NCI-H226 (cell line): Measurements from ENCODE around the gene U2AF2.

Source experiments
- DNase-seq: peaks from one replicate; pipeline ENCODE4 v3.0.0-alpha.2; 2015

The U2AF2 gene

DNA sequence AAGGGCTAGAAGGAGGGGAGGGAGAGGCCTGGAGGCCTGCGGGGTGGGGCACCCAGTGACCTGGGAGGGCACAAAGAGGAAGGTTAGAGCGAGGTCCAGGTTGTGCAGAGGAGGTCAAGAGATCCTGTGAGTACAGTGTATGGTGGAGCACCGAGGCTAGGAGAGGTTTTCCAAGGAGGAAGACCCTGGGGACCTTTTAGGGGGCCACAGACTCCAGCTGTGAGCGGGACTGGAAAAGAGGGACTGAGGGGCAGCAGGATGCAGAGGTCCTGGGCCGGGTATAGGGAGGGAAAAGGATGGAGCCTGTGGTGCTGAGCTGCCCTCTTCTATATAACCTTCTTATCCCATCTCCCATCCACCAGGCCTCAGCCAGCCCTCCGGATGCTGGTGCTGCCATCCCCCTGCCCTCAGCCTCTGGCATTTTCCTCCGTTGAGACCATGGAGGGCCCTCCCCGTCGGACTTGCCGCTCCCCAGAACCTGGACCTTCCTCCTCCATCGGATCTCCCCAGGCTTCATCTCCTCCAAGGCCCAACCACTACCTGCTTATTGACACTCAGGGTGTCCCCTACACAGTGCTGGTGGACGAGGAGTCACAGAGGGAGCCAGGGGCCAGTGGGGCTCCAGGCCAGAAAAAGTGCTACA is 10.5 kb upstream of the U2AF2 start:
- DNase-seq, result no peak

DNA sequence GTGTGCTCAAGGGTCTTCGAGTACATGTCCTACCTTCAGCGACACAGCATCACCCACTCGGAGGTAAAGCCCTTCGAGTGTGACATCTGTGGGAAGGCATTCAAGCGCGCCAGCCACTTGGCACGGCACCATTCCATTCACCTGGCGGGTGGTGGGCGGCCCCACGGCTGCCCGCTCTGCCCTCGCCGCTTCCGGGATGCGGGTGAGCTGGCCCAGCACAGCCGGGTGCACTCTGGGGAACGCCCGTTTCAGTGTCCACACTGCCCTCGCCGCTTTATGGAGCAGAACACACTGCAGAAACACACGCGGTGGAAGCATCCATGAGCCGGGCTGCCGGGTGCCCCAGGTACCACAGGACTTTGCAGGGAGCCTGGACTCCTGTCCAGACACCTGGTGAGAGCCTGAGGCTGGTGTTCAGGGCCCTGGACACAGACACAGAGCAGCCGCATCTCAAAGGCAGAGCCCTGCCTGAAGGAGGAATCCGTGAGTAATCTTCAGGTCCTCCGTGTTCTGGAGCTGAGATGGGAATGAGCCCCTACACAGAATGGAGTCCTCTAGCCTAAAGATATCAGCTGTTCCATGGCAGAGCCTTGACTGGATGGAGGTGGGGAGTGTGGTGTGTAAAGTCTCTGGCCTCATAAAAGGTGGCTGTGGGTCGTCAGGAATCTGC is 9.9 kb upstream of the U2AF2 start:
- no peak for DNase-seq

DNA sequence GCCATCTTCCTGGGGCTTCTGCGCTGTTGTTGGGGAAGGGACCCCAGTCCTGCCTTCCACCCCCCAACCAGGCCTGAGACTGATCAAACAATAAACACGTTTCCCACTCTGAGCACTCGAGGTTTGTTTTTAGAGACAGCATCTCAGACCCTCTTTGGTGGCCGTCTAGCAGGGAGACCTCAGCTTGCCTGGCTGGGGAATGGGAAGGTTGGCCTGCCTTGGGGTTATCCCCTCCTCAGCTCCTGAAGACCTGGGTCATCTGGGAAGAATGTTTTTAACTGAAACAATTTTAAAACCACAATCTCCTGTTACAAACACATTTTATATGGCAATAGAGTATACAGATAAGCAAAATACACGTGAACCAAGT is 9.3 kb upstream of the U2AF2 start:
- no peak for DNase-seq

DNA sequence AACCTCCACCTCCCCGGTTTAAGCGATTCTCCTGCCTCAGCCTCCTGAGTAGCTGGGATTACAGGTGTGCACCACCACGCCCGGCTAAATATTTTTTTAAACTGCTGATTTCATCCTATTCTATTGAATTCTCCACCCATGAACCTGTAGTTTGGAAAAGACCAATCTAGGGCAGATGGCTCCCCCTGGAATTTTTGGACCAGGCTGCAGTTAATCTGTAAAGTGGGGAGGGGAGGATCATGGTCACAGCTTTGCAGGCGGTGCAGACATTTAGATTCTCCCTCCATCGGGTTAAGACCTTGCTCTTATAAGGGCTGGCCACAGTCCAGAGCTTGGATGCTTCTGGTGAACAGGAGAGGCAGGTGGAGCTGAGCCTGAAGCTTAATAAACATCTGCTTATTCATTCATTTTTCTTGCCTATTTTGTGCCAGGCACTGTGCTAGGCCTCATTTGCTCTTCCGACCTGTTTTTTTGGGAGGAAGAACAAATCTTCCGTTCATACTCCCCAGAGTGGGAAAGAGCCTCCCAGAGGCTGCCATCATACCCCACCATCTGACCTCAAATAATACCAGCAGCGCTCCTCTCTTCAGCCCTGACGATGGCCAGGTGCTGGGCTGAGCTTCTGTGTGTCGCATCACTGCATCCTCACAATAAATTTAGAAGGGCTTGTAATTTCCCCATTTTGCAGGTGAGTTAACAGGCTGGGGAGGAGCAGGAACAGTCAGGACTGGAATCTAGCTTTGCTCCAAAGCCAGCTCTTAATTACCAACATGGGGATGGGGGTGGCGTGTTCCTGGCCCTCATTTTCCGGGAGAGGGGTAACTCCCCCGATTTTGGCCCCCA is 7.7 kb upstream of the U2AF2 start:
- DNase-seq, result no peak

DNA sequence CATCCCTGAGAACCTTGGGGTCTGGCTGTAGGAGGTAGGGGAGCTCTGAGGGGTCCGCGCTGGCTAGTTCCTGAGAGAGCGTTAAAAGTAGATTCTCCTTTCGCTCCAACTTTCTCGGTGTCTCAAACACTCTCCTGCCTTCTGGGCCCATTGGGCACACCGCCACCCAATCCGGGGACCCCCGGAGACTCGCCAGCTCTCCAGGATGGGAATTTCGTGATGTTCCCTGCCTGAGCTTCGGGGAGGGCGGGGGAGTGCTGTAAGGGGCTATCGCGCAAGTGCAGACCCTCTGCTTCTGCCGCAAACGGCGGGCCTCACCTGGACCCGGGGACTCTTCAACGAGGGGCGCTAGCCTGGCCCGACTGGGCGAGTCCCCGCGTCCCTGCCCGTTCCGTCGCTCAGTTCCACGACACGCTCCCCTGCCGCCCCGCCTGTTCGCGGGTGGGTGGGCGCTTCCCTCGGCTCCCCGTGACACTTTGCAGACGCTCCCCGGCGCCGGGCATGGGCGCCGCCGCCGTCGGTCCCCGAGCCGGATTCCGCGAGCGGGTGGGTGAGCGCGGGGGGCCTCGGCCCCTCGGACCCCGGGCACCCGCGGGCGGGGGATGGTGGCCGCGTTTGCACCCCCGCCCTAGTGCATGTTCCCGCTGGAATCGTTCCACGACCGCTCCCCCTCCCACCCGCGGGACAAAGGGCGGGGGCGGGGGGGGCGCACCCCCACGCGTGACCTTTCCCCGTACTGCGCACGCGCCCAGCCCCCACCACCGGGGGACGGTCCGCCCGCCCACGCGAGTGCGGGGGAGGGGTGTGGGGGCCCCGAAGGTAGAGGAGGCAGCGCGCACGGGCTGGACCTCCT is 6.9 kb upstream of the U2AF2 start, which contains the start of gene CCDC106:
TSS of gene CCDC106 (plus strand) at position 481 of the 853 bp plus-strand sequence. CDS start 835 bp downstream, outside the sequence.
- peak; percentile 36 for DNase-seq

DNA sequence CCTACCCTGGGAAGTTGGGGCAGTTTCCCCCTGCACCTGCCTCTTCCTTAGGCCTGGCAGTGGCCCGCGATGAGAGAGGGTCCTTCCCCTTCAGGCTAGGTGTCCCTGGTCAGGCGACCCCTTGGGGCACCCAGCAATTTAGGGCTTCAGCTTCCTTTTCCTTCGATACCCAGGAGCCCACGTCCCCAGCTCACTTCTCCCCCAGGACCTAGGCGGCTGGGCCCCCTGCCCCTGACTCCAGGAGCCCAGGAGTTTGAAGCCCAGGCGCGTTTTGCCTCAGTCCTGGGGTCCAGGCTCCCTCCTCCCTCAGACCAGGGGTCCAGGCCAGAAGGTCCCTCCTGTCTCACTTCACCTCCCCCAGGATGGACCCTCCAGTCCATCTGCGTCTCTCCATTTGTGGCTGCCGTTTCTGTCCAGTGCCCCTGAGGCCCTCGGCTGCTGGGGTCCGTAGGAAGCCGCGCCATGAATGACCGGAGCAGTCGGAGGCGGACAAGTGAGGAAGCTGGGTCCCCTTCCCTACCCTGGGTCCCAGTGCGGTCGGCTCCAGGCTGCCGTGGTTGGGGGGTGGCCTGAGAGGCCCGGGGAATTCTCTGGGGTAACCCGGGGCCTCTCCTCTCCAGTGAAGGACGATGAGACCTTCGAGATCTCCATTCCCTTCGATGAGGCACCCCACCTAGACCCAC is 6.1 kb upstream of the U2AF2 start:
- no peak for DNase-seq

DNA sequence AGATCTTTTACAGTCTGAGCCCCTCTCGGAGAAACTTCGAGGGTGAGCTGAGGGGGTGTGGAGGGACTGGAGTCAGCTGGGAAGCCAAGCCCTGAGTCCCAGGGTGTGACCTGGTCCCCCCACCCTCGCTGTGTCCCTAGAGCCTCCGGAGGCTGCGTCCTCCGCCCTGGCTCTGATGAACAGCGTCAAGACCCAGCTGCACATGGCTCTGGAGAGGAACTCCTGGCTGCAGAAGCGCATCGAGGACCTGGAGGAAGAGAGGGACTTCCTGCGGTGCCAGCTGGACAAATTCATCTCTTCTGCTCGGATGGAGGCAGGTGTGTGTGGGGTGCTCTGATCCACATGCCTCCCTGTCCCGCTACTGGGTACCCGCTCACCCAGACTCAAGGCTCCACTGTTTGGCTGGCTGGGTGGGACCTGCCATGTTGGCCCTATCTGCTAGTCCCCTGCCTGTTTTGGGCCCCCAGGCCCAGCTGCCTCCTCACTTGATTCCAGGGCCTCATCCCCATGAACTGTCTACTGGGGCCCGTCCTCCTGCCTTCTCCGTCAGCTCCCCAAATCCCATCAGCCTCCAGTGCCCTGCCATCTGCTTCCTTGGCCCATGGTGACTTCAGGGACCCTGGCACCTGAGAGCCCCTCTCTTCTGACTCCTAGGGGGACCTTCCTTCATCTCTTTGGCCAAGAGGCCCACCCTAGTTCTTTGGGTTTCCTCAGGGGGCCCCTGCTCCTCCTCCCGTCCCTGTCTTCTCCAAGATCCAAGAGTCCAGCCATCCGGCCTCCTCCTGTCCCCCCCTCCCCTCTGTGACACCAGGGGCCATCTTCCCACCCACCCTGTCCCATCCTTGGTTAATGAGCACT is 5.3 kb upstream of the U2AF2 start:
- no peak for DNase-seq

DNA sequence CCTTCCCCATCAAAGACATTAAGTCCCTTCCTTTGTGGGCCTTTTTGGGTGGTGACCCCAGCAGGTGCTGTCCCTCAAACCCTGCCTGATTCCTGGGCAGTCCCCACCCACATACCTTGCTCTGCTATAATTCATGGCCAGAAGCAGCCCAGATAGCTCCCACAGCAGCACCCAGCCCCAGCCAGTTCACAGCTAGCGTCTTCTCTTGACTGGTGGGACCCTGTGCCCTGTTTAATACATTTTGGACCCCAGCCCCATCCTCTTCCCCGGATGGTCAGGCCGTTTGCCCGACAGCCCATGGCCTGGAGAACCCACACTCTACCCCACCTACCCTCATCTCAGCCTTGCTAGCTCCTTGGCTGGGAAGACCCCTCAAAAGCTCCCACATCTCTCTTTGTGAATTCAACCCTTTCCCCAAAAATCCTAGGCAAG is 4.7 kb upstream of the U2AF2 start:
- DNase-seq, result no peak

DNA sequence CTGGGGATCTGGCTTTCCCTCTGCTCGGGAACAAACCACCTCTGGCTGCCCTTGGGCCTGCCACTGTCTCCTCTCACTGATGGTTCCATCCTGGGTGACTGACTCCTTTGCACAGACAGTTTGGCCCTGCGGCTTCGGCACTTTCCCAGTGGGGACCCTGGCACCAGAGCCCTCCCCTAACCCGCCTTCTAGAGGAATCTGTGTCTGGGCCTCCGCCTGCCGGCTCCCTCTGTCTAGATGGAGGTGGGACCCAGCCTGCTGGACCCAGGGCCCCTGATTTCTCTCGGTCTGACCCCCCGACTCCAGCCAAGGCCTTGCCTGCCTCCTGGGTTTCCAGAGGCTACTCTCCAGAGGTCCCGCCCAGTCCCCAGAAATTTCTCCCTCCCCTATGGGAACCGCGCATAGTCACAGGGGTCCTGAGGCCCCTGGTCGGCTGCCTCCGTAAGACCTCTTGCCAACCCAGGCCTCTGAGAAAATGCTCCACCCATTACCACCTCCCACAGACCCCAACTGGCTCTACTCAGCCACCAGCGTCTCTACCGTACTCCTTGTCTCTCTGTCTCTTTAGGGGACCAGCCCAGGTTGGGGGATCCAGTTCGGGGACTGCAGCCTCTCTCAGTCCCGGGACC is 4.1 kb upstream of the U2AF2 start:
- DNase-seq, result no peak

DNA sequence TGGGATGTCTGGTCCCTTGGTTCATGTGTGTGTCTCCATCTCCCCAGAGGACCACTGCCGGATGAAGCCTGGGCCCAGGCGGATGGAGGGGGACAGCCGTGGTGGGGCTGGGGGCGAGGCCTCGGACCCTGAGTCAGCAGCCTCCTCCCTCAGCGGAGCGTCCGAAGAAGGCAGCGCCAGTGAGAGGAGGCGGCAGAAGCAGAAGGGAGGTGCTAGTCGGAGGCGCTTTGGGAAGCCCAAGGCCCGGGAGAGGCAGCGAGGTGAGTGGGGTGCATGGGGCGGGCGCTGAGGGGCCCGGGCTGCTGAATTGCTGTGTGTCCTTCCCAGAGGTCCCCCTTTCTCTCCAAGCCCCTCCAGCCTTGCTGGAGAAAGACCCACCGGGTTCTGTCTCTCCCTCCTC is 3.6 kb upstream of the U2AF2 start:
- no peak for DNase-seq

DNA sequence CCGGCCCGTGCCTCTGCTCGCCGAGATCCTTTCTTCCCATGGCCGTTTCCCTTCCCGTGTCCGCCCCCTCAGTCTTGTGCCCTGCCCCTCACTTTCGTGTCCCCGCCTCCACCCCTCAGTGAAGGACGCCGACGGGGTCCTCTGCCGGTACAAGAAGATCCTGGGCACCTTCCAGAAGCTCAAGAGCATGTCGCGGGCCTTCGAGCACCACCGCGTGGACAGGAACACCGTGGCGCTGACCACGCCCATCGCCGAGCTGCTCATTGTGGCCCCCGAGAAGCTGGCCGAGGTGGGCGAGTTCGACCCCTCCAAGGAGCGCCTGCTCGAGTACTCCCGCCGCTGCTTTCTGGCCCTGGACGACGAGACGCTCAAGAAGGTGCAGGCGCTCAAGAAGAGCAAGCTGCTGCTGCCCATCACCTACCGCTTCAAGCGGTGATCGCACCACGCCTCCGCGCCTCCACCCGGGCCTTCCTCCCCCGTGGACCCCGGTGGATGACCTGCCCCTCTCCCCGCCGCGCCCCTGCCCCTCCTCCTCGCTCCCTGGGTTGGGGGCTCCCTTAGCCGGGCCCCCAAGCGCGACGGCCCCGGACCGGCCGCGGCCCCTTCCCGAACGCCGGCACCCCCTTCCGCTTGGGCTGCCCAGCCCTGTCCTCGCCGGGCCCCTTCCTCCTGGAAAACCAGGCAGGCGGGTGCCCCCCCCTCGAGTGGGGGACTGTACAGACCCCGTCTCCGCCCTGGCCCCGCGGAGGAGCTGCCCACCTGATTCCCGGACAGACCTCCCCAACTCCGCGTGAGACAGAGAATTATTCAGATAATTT is 2.3 kb upstream of the U2AF2 start:
- no peak for DNase-seq

DNA sequence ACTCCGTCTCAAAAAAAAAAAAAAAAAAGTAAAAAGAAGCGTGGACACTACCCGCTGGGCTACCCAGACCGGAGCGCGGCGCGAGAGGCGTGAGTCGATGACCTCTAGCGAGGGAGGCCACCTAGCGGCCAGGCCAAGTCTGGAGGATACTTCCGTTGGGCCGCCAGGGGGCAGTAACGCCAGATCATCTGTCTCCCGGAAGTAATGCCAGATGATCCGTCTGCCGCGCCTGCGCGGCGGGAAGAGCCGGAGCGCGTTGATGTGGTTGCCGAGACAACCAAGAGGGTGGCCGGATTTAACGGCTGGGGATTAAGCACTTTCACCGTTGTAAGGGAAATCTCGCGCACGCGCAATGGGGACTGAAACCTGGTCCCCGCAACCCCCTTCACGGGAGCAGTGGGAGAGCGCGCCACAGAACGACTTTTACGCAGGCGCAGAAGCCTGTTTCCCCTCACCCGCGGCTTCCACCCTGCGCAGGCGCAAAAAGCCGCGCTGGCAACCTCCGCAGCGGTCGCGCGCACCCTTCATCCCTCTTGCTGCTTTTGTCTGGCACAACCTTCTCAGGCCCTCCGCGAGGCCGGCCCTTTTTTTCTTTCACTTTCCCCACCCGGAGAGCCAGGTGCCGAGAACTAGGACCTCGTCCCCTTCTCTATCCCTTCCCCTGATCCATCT is 1.0 kb upstream of the U2AF2 start:
- peak; percentile 98 for DNase-seq

DNA sequence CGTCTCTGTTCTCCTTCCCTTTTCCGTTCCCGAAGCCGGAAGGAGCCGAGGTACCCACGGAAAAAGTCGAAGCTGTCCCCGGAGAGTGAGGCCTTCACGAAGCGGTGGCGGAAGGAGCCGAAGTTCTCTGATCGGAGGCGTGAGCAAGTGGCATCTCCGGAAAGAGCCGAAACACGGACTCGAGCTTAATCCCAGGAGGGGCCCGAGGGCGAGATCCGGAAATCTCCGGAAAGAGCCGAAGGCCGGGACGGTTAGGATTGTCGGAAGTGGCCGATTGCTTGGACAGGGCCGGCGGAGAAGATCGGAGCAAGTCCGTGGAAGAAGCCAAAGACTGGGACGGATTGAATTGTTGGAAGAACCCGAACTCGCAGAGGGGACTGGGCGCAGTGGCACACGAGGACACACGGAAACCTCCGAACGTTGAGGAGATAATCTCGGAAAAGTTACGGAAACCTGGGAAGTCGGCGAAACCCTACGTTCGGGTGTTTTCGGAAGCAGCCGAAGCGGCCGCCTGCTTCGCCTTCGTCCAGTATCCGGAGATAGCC is 440 bp upstream of the U2AF2 start:
- DNase-seq, result peak; percentile 98

DNA sequence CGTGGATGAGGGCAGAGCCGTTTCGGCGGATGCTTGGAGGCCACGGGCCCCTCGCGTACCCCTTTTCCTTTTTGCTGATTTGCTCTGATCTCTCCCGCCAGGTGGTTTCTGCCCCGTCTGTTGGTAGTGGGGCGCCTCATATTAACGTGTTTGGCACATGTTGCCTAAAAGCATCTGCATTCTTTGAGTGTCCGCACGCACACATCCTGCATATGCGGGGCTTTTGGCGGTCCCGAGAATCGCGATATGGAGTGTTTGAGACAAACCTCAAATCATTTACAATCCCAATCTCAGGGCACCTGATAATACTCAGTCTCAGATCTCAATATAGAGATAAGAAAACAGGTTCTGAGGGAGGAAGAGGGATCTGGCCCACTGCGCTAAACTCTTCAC is 809 bp downstream of the U2AF2 start:
- no peak for DNase-seq

DNA sequence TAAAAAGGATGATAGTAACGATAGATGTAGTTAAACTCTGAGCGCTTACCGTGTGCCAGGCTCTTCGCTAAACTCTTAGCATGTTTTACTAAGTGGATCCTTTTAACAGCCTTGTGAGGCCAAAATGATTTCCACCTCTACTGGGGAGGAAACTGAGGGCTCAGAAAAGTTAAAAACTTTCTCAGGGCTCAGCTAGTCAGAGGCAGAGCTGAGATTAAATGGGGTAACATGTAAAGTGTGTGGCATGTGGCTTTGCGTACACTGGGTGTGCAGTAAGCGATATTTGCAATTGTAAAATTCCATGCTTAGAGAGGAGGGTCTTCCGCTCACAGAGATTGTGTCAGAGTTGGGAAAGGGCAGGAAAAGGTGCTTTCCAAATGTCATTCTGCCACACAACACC is 1.7 kb downstream of the U2AF2 start:
- DNase-seq, result no peak

DNA sequence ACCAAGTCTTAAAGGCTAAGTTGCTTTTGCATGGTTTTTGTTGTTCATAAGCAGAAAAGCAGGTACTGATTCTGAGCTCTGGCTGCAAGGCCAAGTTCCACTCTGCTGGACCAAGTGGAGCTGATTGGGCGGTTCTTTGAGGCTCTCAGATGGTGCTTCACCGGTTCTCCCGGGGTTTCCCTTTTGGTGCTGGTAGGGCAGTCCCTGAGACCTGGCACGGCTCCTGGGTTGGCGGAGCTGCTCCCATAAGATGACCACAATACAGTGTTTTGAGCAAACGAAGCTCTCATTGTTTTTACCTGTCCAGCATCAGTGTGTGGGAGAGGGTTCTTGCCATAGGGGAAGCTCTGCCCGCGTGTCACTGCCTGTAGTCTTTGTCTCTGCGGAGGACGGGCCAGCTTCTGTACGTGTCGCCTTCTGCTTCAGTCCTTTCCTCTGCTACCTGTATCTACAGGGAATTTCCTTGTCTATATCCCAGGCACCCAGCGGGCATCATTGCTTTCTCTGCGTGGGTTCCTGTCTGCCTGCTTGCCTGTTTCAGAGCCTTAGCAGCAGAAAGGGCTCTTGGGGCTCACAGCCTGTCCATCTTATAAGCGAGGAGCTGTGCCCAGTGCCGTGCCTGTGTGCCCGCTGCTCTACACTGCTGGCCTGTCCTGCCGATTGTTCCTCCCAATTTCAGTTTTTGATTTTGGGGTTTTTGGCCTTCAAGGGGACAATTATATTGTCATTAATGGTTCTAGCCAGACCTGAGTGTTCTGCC is 2.3 kb downstream of the U2AF2 start:
- DNase-seq, result no peak

DNA sequence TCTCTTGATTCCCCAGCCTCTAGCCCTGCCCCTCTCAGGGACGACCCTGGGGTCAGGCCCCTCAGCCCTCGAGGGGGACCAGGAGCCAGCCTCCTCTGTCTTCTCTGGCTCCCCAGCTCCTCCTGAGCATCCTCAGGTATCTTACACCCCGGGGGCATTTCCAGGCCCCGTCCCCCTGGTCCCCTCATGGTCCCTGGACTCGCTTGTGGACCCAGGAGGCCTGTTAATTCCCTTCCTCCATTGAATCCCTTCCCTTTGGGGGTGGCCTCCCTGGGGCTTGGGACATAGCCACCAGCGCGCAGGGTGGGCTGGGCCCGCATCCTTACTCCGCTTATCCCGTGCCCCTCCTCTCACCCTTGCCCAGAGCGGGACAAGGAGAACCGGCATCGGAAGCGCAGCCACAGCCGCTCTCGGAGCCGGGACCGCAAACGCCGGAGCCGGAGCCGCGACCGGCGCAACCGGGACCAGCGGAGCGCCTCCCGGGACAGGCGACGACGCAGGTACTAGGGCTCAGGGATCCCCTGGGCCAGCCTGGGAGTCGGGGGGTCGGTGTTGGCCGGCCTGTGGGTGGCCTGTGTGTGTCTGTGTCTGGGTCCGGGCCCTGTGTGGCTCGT is 4.1 kb downstream of the U2AF2 start:
- DNase-seq, result no peak

DNA sequence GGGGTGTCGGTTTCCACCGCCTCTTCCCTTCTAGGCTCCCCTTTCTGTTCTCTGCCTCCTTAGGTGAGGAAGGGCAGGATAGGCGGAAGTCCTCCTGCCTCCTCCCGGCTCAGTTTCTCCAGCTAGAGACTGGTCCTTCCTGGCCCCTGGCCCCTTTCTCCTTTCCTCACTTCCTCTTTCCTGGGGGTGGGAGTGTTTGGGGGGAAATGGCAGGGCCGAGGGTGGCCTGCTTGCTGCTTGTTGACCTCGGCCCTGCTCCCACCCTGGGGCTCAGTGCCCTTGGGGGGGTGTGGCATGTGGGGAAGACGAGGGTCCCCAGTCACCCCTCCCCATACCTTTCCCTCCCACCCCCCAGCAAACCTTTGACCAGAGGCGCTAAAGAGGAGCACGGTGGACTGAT is 5.0 kb downstream of the U2AF2 start:
- no peak for DNase-seq
